Transverse colon (tissue), 4 donors: Measurements from ENCODE around the gene A4GALT.
A peak's percentile ranks its signal among the peaks of the same experiment; 100 is the strongest.

Source experiments
- CTCF ChIP-seq, 5 experiments: fragments of 200-600 bp in 3 of 5; fragments of 450-650 bp in 2 of 5; sonication (generic) in 3 of 5; IDR thresholded peaks; 1 replicate in 2 of 5; 2 replicates in 3 of 5; pipeline ENCODE4 v1.5.1; 2016 to 2017; ENCODE audit warnings: antibody characterized with exemption in 5 of 5, inconsistent platforms in 3 of 5, mild to moderate bottlenecking in 2 of 5, moderate library complexity in 1 of 5
- EP300 ChIP-seq: sonication (generic); formaldehyde crosslinking; IDR thresholded peaks from one replicate; pipeline ENCODE4 v1.6.1; 2017; ENCODE audit warnings: antibody characterized with exemption, low read depth
- POLR2A ChIP-seq: fragments of 450-650 bp; IDR thresholded peaks from one replicate; pipeline ENCODE4 v1.6.1; 2016; ENCODE audit warnings: antibody characterized with exemption, mild to moderate bottlenecking, moderate library complexity
- POLR2AphosphoS5 ChIP-seq, 3 donors: sonication (generic); formaldehyde crosslinking; IDR thresholded peaks; one replicate each; pipeline ENCODE4 v1.6.1; 2016; ENCODE audit warnings: antibody characterized with exemption in 3 of 3

- TF ChIP-seq POLR2A (no peak), EP300 (no peak), CTCF (IDR thresholded peaks at IDR 0.05) (peak in 1 of 5 experiments; percentile 22), POLR2AphosphoS5 (IDR thresholded peaks at IDR 0.05) (peak in 1 of 3 donors; percentile 35)
Observed at GRCh38 chr22:42719133-42719532, 1.5 kb downstream of the A4GALT start.
